ENCODE measurements around the gene LANCL3.

LANCL3 gene

GRCh38 chrX:37684973-37685372 lies 113.5 kb downstream of the LANCL3 start:
- DNase-seq: no peak

DNA sequence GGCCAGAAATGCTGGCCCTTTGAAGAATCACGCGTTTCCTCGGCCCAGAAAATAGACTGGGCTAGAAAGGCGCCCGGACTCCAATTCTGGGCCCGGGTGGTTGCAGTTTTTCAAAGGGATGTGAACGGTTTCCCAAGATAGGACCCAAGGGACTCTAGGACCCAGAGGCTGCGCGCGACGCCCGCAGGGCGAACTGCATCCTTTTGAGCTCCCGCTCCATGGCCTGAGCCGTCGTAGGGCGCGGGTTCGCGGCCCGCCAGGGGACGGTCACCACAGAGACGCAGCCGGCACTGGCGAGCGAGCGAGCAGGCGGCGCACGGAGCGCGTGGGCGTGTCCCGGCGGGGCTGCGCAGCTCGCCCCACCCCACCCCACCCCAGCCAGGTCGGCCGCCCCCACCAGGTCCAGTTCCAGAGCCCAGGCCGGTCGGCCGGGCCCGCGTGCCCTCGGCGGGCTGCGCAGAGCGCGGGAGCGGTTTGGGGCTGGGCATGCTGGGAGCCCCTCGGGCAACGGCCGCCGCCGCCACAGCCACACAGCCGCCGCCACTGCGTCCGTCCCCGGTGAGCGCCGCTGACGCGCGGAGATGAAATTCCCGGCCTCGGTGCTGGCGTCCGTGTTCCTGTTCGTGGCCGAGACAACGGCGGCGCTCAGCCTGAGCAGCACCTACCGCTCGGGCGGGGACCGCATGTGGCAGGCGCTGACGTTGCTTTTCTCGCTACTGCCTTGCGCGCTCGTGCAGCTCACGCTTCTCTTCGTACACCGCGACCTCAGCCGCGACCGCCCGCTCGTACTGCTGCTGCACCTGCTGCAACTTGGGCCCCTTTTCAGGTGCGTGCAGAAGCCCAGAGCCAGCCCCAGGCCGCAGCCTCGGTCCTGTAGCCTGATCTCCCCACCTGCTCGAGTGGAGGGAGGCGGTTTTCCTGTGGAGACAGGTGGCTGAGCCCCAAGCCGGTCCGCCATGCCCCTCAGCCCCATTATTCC lies 114.2 kb downstream of the LANCL3 start, which contains the start of gene XK:
XK (plus strand) TSS at position 411 of the 979 bp plus-strand sequence; CDS start at position 582, 171 bp downstream.
- DNase-seq: peak; percentile 30

GRCh38 chrX:37686369-37686995 lies 115.0 kb downstream of the LANCL3 start:
- DNase-seq: no peak

- DNase-seq: no peak
These were observed 115.5 kb downstream of the LANCL3 start for GRCh38 chrX:37686996-37687395.

GRCh38 chrX:37690119-37690518 lies 118.7 kb downstream of the LANCL3 start:
- DNase-seq: no peak

- DNase-seq: no peak
These were observed 121.5 kb downstream of the LANCL3 start for GRCh38 chrX:37692918-37693317.

- DNase-seq: no peak
These were observed 125.8 kb downstream of the LANCL3 start for GRCh38 chrX:37697169-37697760.

GRCh38 chrX:37701588-37701987 lies 130.1 kb downstream of the LANCL3 start:
- no peak for DNase-seq

DNA sequence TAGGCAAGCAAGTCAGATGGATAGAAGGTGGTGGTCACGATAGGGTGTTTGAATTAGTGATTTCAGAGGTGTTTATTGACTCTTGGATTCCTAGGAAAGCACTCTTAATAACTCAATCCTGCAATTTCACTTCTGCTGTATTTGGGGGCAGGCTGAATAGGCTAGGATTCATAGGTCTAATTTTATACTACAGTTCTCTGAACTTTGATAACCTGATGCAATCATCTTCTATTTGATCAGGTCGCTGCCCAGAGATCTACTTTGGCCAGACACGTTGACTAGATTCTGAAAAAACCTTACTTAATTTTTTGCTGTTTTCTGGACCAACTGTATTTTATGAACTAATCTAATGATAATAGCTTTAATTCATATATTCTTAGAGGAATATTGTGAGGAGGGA lies 140.5 kb downstream of the LANCL3 start:
- no peak for DNase-seq

DNA sequence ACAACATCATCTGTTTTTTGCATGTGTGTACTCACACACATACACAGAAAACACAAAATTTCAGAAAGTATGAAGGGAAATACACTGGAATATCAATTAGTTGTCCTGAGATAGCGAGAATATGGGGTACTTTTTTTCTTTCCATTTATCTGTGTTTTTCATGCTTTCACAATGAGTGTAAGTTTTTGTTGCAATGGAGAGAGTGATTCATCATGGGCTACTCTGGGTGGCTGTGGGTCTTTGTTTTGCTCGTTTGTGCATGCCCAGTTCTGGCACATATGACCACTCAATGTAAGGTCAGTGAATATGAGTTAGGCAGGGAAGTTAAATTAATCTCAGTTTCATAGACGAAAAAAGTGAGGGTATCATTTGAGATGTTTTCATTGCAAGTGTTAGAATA lies 141.0 kb downstream of the LANCL3 start:
- no peak for DNase-seq

GRCh38 chrX:37714479-37714878 lies 143.0 kb downstream of the LANCL3 start:
- DNase-seq: no peak

DNA sequence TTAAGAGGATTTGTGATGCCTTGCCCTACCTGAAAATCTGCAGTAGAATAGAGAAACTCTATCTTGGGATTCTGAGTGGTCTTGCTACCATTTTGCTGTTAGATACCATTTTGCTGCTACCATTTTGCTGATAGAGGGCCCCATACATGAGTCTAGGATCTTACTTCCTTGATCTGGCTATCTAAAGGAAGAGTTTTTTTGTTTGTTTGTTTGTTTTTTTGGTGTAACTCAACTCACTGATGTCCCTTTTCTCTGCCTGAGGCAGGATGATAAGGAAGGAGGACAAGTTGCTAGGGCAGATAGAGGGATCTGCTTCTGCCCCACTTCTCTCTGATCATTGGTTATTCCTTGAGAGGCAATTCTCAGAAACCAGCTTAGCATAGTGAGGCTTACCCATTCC lies 145.1 kb downstream of the LANCL3 start:
- no peak for DNase-seq

- DNase-seq: no peak
These were observed 146.2 kb downstream of the LANCL3 start for GRCh38 chrX:37717708-37718107.

DNA sequence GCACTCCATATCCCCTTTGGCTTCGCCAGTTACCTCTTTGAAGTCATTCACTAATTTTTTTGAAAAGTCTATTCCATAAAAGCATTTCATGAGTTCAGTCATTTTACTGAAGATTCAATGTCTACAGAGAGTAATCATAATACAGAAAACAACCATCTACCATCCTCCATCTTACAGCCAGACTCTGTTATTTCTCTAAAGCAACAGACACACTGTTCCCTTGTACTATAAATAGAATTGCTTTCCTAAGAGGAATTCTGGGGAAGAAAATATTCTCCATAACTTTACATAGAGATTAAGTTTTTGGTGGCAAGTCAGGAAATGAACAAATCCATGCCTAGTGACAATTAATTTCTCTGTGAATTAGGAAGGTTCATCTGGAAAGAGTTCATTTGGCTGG lies 151.1 kb downstream of the LANCL3 start:
- DNase-seq: no peak

DNA sequence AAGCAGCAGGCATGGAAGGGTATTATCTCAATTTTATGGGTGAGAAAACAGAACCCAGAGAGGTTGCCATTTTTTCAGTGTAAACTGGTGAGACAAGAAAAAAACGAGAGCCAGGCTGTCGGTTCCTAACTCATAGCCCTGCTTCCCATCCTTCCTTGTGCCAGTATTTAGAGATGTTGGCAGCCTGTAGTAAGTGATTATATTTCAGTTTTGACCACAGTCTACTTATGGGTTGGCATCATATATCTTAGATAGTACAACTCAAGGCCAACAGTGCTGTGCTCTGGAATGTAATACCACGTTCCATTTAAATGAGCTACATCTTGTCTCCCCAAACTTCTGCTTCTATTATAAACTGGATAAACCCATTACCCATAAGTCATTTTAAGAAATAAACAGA lies 154.9 kb downstream of the LANCL3 start:
- no peak for DNase-seq

Data from right hindlimb (tissue), 1 donor.